Esophagus muscularis mucosa (tissue), 3 donors: ENCODE data around the gene ANK3.

Experiments used
- CTCF ChIP-seq, 3 experiments: fragments of 200-600 bp in 2 of 3; fragments of 450-650 bp in 1 of 3; sonication (generic) in 2 of 3; IDR thresholded peaks; one replicate each; pipeline ENCODE4 v1.5.1; 2017 to 2019; ENCODE audit warnings: antibody characterized with exemption in 3 of 3, mild to moderate bottlenecking in 2 of 3, moderate library complexity in 1 of 3
- POLR2A ChIP-seq: fragments of 450-650 bp; IDR thresholded peaks from one replicate; pipeline ENCODE4 v1.6.1; 2017; ENCODE audit warnings: antibody characterized with exemption, moderate library complexity, mild to moderate bottlenecking, low read depth
- POLR2AphosphoS5 ChIP-seq, 2 donors: sonication (generic); formaldehyde crosslinking; IDR thresholded peaks; one replicate each; pipeline ENCODE4 v1.6.1; 2017; ENCODE audit warnings: antibody characterized with exemption in 2 of 2

DNA sequence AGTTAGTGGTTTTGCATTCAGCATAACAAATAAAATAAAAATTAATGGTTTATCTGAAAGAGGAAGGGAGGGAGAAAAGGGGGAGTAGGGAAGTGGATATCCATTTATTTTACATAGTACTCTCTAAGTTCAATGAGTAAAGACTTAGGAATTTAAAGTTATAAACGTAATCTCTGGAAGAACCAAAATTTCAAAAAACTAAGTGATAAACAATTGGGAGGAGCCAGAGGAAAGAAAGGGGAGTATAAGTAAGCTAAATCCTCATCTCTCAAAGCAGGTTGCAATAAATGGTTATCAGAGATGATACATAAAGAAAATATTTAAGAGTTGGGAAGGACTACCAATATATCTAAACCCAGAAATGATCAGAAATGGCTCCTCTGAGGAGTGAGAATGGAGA lies 46.4 kb downstream of the ANK3 start:
- TF ChIP-seq POLR2A (no peak), CTCF (IDR thresholded peaks at IDR 0.05) (no peak), POLR2AphosphoS5 (IDR thresholded peaks at IDR 0.05) (no peak)
